HL-60 (cell line): Measurements from ENCODE around the gene XCR1.
"Not testable (repeated sequence)": the region's sequence is repeated elsewhere in the genome, so short reads cannot be mapped to it uniquely, and the experiment has no call there.

Experiments used
- CTCF ChIP-seq: IDR thresholded peaks from one replicate; pipeline ENCODE4 v1.5.1; 2011; ENCODE audit warnings: low read length, control low read depth, inconsistent platforms; ENCODE audit not compliant: insufficient read depth
- GABPA ChIP-seq: IDR thresholded peaks from 2 replicates; pipeline ENCODE4 v1.6.1; 2012; ENCODE audit warnings: low read depth
- POLR2AphosphoS5 ChIP-seq: IDR thresholded peaks from 2 replicates; pipeline ENCODE4 v1.6.1; 2012; ENCODE audit warnings: low read depth
- SPI1 ChIP-seq: IDR thresholded peaks from 2 replicates; pipeline ENCODE4 v1.6.1; 2012; ENCODE audit warnings: low read depth, mild to moderate bottlenecking, borderline replicate concordance
- TF ChIP-seq, protein P1 (sequence below): IDR thresholded peaks from 2 replicates; pipeline ENCODE4 v1.6.1; 2012; ENCODE audit warnings: low read depth; ENCODE audit not compliant: insufficient replicate concordance

GRCh38 chr3:46046231-46046630 lies 18.9 kb upstream of the XCR1 start:
- TF ChIP-seq CTCF, POLR2AphosphoS5, GABPA, SPI1: not testable (repeated sequence)
- TF ChIP-seq, protein P1, sequence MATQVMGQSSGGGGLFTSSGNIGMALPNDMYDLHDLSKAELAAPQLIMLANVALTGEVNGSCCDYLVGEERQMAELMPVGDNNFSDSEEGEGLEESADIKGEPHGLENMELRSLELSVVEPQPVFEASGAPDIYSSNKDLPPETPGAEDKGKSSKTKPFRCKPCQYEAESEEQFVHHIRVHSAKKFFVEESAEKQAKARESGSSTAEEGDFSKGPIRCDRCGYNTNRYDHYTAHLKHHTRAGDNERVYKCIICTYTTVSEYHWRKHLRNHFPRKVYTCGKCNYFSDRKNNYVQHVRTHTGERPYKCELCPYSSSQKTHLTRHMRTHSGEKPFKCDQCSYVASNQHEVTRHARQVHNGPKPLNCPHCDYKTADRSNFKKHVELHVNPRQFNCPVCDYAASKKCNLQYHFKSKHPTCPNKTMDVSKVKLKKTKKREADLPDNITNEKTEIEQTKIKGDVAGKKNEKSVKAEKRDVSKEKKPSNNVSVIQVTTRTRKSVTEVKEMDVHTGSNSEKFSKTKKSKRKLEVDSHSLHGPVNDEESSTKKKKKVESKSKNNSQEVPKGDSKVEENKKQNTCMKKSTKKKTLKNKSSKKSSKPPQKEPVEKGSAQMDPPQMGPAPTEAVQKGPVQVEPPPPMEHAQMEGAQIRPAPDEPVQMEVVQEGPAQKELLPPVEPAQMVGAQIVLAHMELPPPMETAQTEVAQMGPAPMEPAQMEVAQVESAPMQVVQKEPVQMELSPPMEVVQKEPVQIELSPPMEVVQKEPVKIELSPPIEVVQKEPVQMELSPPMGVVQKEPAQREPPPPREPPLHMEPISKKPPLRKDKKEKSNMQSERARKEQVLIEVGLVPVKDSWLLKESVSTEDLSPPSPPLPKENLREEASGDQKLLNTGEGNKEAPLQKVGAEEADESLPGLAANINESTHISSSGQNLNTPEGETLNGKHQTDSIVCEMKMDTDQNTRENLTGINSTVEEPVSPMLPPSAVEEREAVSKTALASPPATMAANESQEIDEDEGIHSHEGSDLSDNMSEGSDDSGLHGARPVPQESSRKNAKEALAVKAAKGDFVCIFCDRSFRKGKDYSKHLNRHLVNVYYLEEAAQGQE = not testable (repeated sequence)
